ENCODE measurements around the gene CHST14.

- TF ChIP-seq REST (IDR thresholded peaks at IDR 0.05; ENCODE audit: insufficient read depth in 1 of 2, low read depth in 2 of 2, low read length in 2 of 2) (no peak), SIN3A (IDR thresholded peaks at IDR 0.05; ENCODE audit: borderline replicate concordance, insufficient read depth, low read length) (no peak), POLR2AphosphoS5 (IDR thresholded peaks at IDR 0.05; ENCODE audit: low read depth, low read length) (no peak), TAF1 (IDR thresholded peaks at IDR 0.05; ENCODE audit: borderline replicate concordance, insufficient read depth, low read length) (no peak)
Measured at GRCh38 chr15:40501487-40501886, 30.7 kb downstream of the CHST14 start.
